Panc1 (cell line): ENCODE results near the gene CD93. TPM values are rescaled to one million over a fixed set of nuclear protein-coding genes. Genes with fewer than 3 reads are reported as not detected.

Experiments
- ATAC-seq: fragments of 200-7000 bp; cut with Tn5 transposase; 2 replicates; pipeline ENCODE4 v1.9.1; 2020; ENCODE audit warnings: mild to moderate bottlenecking, moderate library complexity
- BruUV-seq: library from RNA; stranded (reverse); fragments of 400-500 nt; replicated peaks from 2 replicates; lab custom pipeline; 2021; lab: Mats Ljungman, UMichigan
- CTCF ChIA-PET: fragments of 300-600 bp; sonication (Branson Sonifier 250); formaldehyde crosslinking; loops from one replicate; lab custom pipeline; 2022; ENCODE audit warnings: antibody characterized with exemption; lab: Charles Lee
- POLR2A ChIA-PET: fragments of 300-600 bp; sonication (Branson Sonifier 250); formaldehyde crosslinking; loops from one replicate; lab custom pipeline; 2022; ENCODE audit warnings: antibody characterized with exemption; lab: Charles Lee
- DNase-seq: peaks from one replicate; pipeline ENCODE4 v3.0.0-alpha.2; 2010; ENCODE audit warnings: low read depth, low spot score
- H3K27ac ChIP-seq: 2 replicates; pipeline ENCODE4 v1.5.1; 2011; ENCODE audit warnings: mild to moderate bottlenecking, low read length, inconsistent platforms
- H3K27me3 ChIP-seq: fragments of 200-500 bp; sonication (Bioruptor generic); 2 replicates; pipeline ENCODE4 v1.6.0; 2014; ENCODE audit warnings: low read length, inconsistent platforms; ENCODE audit not compliant: control insufficient read depth, insufficient read depth
- H3K36me3 ChIP-seq: fragments of 200-500 bp; sonication (Bioruptor generic); 2 replicates; pipeline ENCODE4 v1.5.1; 2014; ENCODE audit warnings: inconsistent platforms, mild to moderate bottlenecking, low read length, moderate library complexity; ENCODE audit not compliant: control insufficient read depth, insufficient read depth
- H3K4me1 ChIP-seq: 2 replicates; pipeline ENCODE4 v1.5.1; 2011; ENCODE audit warnings: inconsistent platforms, mild to moderate bottlenecking, low read length, moderate library complexity; ENCODE audit not compliant: control insufficient read depth, insufficient read depth
- H3K4me3 ChIP-seq, 2 experiments: 2 replicates each; pipeline ENCODE4 v1.5.1; 2011 to 2012; ENCODE audit warnings: low read depth in 2 of 2, low read length in 2 of 2, mild to moderate bottlenecking in 2 of 2, inconsistent platforms in 1 of 2, moderate library complexity in 1 of 2
- H3K9me3 ChIP-seq: fragments of 200-500 bp; sonication (Bioruptor generic); 2 replicates; pipeline ENCODE4 v1.5.1; 2014; ENCODE audit warnings: low read depth, mild to moderate bottlenecking, inconsistent platforms, low read length, moderate library complexity; ENCODE audit not compliant: control insufficient read depth, insufficient read depth
- CTCF ChIP-seq: fragments of 450-650 bp; IDR thresholded peaks from 2 replicates; pipeline ENCODE4 v1.5.1; 2017; ENCODE audit warnings: mild to moderate bottlenecking
- POLR2AphosphoS5 ChIP-seq: IDR thresholded peaks from 2 replicates; pipeline ENCODE4 v1.6.1; 2012; ENCODE audit warnings: mild to moderate bottlenecking, low read depth, low read length, moderate library complexity
- REST ChIP-seq, 2 experiments: IDR thresholded peaks; 2 replicates each; pipeline ENCODE4 v1.6.1; 2011 to 2012; ENCODE audit warnings: low read depth in 2 of 2, control low read depth in 1 of 2, low read length in 1 of 2, mild to moderate bottlenecking in 1 of 2, moderate library complexity in 1 of 2; ENCODE audit not compliant: insufficient read depth in 1 of 2
- SIN3A ChIP-seq: IDR thresholded peaks from 2 replicates; pipeline ENCODE4 v1.6.1; 2012; ENCODE audit warnings: low read depth, mild to moderate bottlenecking, low read length, moderate library complexity, borderline replicate concordance; ENCODE audit not compliant: insufficient read depth
- TCF7L2 ChIP-seq: IDR thresholded peaks from 2 replicates; pipeline ENCODE4 v1.6.1; 2011; ENCODE audit warnings: mild to moderate bottlenecking, low read depth, low read length, inconsistent platforms
- in situ Hi-C: cut with HindIII; loops from 2 replicates; pipeline ENCODE4 v1.10.0; 2016; ENCODE audit warnings: low sequenced_read_pairs, low pct_unique_long_range_greater_than_20kb
- intact Hi-C: fragments of 100-400 bp; cut with micrococcal nuclease; formaldehyde crosslinking; loops from one replicate; pipeline ENCODE4 v1.10.0; 2022; ENCODE audit not compliant: unreplicated experiment
- total RNA-seq: library from RNA; stranded (reverse); gene quantifications from one replicate; pipeline ENCODE4 v1.2.1, GENCODE V29; 2021; ENCODE audit not compliant: unreplicated experiment

Gene CD93
- total RNA-seq, 1 experiment from 2014 or later: 0.10 TPM

GRCh38 chr20:23129891-23130621 lies 43.9 kb upstream of the CD93 start:
- in situ Hi-C loops: no loop called here
- CTCF ChIA-PET: no interaction called here

GRCh38 chr20:23129266-23129665 lies 43.1 kb upstream of the CD93 start:
- H3K36me3 ChIP-seq: no peaks in the 10 kb centered on the region
- no TSS peak for BruUV-seq
- intact Hi-C loops: no loop called here
- no peak overlapping the region for H3K4me3 ChIP-seq
- ChIA-PET CTCF (no interaction called here), POLR2A (no interaction called here)
- no peaks in the 10 kb centered on the region for H3K9me3 ChIP-seq
- no peaks in the 10 kb centered on the region for H3K27me3 ChIP-seq
- no peak for TF ChIP-seq TCF7L2
- TF ChIP-seq POLR2AphosphoS5: no peak
- no peak for TF ChIP-seq SIN3A
- TF ChIP-seq REST (IDR thresholded peaks at IDR 0.05; ENCODE audit: insufficient read depth in 1 of 2, low read depth in 2 of 2, low read length in 1 of 2): no peak
- no peak for TF ChIP-seq CTCF
- H3K4me1 ChIP-seq: no peaks in the 10 kb centered on the region
- in situ Hi-C loops: no loop called here
- no peak for DNase-seq
- no peak for ATAC-seq
- no peak overlapping the region for H3K27ac ChIP-seq

More at GRCh38 chr20:23129891-23130621, 43.9 kb upstream of the CD93 start:
- Histone ChIP-seq H3K27ac (no peak overlapping the region), H3K27me3 (no peaks in the 10 kb centered on the region), H3K4me1 (no peaks in the 10 kb centered on the region), H3K9me3 (no peaks in the 10 kb centered on the region), H3K36me3 (no peaks in the 10 kb centered on the region), H3K4me3 (no peak overlapping the region)
- TF ChIP-seq CTCF (no peak), POLR2AphosphoS5 (no peak), TCF7L2 (no peak), REST (IDR thresholded peaks at IDR 0.05; ENCODE audit: insufficient read depth in 1 of 2, low read depth in 2 of 2, low read length in 1 of 2) (no peak), SIN3A (no peak)
- intact Hi-C loops: no loop called here
- no peak for DNase-seq
- BruUV-seq: no TSS peak
- POLR2A ChIA-PET: no interaction called here
- no peak for ATAC-seq
